ENCODE results near the gene SORT1. TPM values are rescaled to one million over a fixed set of nuclear protein-coding genes. Genes with fewer than 3 reads are reported as not detected.

Gene SORT1
- total RNA-seq, 1 experiment from 2014 or later: 47.9 TPM

DNA sequence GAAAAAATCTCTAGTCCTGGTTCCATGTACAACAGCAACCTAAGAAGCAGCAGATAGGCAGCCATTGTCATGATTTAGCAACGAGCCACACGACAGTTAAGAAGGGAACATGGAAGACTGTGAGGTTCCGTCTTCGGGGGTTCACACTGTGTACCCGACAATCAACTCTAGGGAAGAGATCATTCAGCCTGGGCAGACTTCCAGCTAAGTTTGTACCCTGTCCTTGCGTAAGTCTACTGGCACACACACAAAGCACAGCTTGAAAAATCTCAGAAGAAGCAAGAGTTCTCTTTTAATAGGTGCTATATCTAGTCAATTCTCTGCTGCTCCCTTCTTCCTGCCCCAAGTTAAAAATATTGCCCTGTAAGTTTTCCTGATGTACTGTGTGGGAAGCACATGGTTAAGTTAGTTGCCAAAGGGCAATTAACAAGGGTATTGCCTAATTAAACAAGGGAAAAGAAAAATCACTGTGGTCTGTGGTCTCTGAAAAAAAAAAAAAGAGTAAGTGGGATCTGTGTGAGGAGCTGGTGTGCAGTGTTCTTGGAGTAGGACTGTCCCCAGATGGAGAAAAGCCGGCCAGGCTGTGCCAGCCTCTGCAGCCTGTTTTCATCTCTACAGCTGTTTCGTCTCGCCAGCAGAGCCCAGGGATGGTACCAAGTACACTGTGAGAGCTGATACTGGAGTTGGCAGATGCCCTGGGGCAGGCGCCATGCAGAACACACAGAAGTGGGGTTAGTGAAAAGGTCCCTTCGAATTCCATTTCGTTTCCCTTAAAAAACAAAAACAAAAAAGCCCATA, 84.5 kb downstream of the SORT1 start:
- no peak overlapping the region for H3K4ac ChIP-seq (ENCODE audit: low read depth, low read length)
- peaks cover 21 to 51% (median 37%) of the 10 kb centered on the region in 3 experiments; a peak in 6 of 7 replicates for H3K36me3 Mint-ChIP-seq (ENCODE audit: insufficient read depth in 1 of 3, low read depth in 3 of 3)
- no CpG with 5 or more reads among the region's 12 CpGs for WGBS (ENCODE audit: extremely low coverage, insufficient read length, low lambda C conversion rate)

More for the DNA sequence above, 84.5 kb downstream of the SORT1 start:
- Histone ChIP-seq H2BK15ac (ENCODE audit: low read depth, low read length) (no peak overlapping the region), H4K91ac (ENCODE audit: insufficient read length, low read depth, low read length) (no peak overlapping the region), H2BK5ac (ENCODE audit: insufficient read length, low read length) (no peak overlapping the region), H3K23me2 (ENCODE audit: insufficient read length, low read depth, low read length, poor library complexity, severe bottlenecking) (no peaks in the 10 kb centered on the region), H4K8ac (replicated peaks; ENCODE audit: insufficient read length, low read depth, low read length) (no peak overlapping the region), H3K9ac (ENCODE audit: extremely low read depth, insufficient read length, low read length) (no peak overlapping the region), H3K79me1 (ENCODE audit: insufficient read depth, low read depth, low read length, poor library complexity, severe bottlenecking) (no peaks in the 10 kb centered on the region), H3K18ac (ENCODE audit: insufficient read length, low read depth, low read length) (no peak overlapping the region), H4K20me1 (ENCODE audit: control insufficient read depth, insufficient read depth, insufficient read length) (no peaks in the 10 kb centered on the region), H3K56ac (ENCODE audit: insufficient read length, low read depth, low read length) (no peak overlapping the region), H4K5ac (ENCODE audit: insufficient read length, low read depth, low read length) (no peak overlapping the region), H3K14ac (ENCODE audit: insufficient read depth, low read length) (no peak overlapping the region), H2BK120ac (ENCODE audit: low read depth, low read length, poor library complexity, severe bottlenecking) (no peak overlapping the region), H2BK12ac (ENCODE audit: insufficient read length, low read depth, low read length) (no peak overlapping the region), H2AK5ac (ENCODE audit: insufficient read length, low read length) (no peak overlapping the region), H3K23ac (ENCODE audit: insufficient read length, low read depth, low read length) (no peak overlapping the region), H2BK20ac (ENCODE audit: low read depth, low read length, poor library complexity, severe bottlenecking) (no peak overlapping the region), H3T11ph (ENCODE audit: low read length) (no peak overlapping the region), H3K9me3 (ENCODE audit: control insufficient read depth, low read depth, low read length) (no peaks in the 10 kb centered on the region), H3K27ac (ENCODE audit: insufficient read length, low read depth, low read length) (no peak overlapping the region), H3K4me1 (ENCODE audit: insufficient read depth, low read length) (no peaks in the 10 kb centered on the region), H3K4me2 (ENCODE audit: insufficient read depth, insufficient read length, low read length) (no peak overlapping the region), H2AFZ (ENCODE audit: low read length) (no peak overlapping the region), H3K27me3 (ENCODE audit: insufficient read depth, low read length) (no peaks in the 10 kb centered on the region), H3K79me2 (ENCODE audit: insufficient read depth, low read length) (no peaks in the 10 kb centered on the region)
- no peak for DNase-seq
- no peak for TF ChIP-seq CTCF (conservative IDR thresholded peaks at IDR 0.05)
- Mint-ChIP-seq H3K4me3 (no peak overlapping the region), H3K4me1 (no peaks in the 10 kb centered on the region), H3K27ac (no peak overlapping the region; a peak in 1 of 7 replicates), H3K9me3 (no peaks in the 10 kb centered on the region), H3K27me3 (ENCODE audit: low read depth) (no peaks in the 10 kb centered on the region)
